ENCODE data around the gene SSR4. TPM values are rescaled to one million over a fixed set of nuclear protein-coding genes. Genes with fewer than 3 reads are reported as not detected.

Gene SSR4
- total and polyA plus RNA-seq, 4 donors = 125 to 459 (median 304) TPM

DNA sequence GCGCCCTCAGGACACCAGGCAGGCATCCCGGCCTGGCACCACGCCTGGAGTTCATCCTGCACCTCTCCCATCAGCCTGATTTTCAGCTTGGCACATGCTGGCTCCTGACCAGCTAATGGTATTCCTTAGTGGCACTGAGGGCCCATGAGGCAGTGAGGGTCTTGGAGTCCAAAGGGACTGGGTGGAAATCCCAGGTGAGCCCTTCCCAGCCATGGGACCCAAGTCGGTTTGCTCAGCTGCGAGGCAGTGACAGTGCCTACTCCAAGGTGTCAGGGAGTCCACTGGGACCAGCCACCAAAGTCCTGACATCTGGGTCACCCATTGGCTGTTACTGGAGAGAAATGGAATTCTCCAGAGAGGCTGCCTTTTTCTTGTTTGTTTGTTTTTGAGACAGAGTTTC is 4.9 kb downstream of the SSR4 start:
- H3K4me3 ChIP-seq (ENCODE audit: low read depth in 1 of 3, low read length in 3 of 3) = no peak overlapping the region
- no peak overlapping the region for H3K27ac ChIP-seq (ENCODE audit: low read depth in 1 of 2, low read length in 2 of 2)
- DNase-seq (ENCODE audit: low spot score) = no peak
- no peak overlapping the region for H3K9ac ChIP-seq (ENCODE audit: low read depth in 1 of 2, low read length in 2 of 2)
- 88% methylated on average over 5 of the region's 5 CpGs for WGBS
- H3K36me3 ChIP-seq (ENCODE audit: control insufficient read depth in 4 of 4, insufficient read depth in 3 of 4, low read depth in 1 of 4, low read length in 3 of 4) = peaks cover 0 to 16% (median 4%) of the 10 kb centered on the region in 4 donors
- peaks cover 0 to 13% (median 9%) of the 10 kb centered on the region in 4 donors for H3K4me1 ChIP-seq (ENCODE audit: control insufficient read depth in 4 of 4, insufficient read depth in 4 of 4, low read length in 3 of 4)
- TF ChIP-seq JUND (IDR thresholded peaks at IDR 0.05) = no peak
- TF ChIP-seq EGR1 (IDR thresholded peaks at IDR 0.05; ENCODE audit: low read depth in 2 of 2) = no peak
- no peak for TF ChIP-seq YY1 (IDR thresholded peaks at IDR 0.05)
- TF ChIP-seq GABPA (IDR thresholded peaks at IDR 0.05 in 1 of 2, conservative IDR thresholded peaks at IDR 0.05 in 1 of 2) = no peak
- TF ChIP-seq HNF4A (conservative IDR thresholded peaks at IDR 0.05) = no peak
- no peak for TF ChIP-seq FOXA1 (IDR thresholded peaks at IDR 0.05)
- no peak for TF ChIP-seq RAD21 (IDR thresholded peaks at IDR 0.05)
- TF ChIP-seq TAF1 (conservative IDR thresholded peaks at IDR 0.05) = no peak
- no peak for TF ChIP-seq NR2F2 (IDR thresholded peaks at IDR 0.05)
- TF ChIP-seq RXRA (IDR thresholded peaks at IDR 0.05) = no peak
- TF ChIP-seq, protein P1, sequence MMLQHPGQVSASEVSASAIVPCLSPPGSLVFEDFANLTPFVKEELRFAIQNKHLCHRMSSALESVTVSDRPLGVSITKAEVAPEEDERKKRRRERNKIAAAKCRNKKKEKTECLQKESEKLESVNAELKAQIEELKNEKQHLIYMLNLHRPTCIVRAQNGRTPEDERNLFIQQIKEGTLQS (IDR thresholded peaks at IDR 0.05) = no peak
- no peak for TF ChIP-seq FOXA2 (IDR thresholded peaks at IDR 0.05)
- TF ChIP-seq SP1 (IDR thresholded peaks at IDR 0.05) = no peak
- TF ChIP-seq, protein P2, sequence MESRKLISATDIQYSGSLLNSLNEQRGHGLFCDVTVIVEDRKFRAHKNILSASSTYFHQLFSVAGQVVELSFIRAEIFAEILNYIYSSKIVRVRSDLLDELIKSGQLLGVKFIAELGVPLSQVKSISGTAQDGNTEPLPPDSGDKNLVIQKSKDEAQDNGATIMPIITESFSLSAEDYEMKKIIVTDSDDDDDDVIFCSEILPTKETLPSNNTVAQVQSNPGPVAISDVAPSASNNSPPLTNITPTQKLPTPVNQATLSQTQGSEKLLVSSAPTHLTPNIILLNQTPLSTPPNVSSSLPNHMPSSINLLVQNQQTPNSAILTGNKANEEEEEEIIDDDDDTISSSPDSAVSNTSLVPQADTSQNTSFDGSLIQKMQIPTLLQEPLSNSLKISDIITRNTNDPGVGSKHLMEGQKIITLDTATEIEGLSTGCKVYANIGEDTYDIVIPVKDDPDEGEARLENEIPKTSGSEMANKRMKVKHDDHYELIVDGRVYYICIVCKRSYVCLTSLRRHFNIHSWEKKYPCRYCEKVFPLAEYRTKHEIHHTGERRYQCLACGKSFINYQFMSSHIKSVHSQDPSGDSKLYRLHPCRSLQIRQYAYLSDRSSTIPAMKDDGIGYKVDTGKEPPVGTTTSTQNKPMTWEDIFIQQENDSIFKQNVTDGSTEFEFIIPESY (IDR thresholded peaks at IDR 0.05) = no peak
- TF ChIP-seq, protein P3, sequence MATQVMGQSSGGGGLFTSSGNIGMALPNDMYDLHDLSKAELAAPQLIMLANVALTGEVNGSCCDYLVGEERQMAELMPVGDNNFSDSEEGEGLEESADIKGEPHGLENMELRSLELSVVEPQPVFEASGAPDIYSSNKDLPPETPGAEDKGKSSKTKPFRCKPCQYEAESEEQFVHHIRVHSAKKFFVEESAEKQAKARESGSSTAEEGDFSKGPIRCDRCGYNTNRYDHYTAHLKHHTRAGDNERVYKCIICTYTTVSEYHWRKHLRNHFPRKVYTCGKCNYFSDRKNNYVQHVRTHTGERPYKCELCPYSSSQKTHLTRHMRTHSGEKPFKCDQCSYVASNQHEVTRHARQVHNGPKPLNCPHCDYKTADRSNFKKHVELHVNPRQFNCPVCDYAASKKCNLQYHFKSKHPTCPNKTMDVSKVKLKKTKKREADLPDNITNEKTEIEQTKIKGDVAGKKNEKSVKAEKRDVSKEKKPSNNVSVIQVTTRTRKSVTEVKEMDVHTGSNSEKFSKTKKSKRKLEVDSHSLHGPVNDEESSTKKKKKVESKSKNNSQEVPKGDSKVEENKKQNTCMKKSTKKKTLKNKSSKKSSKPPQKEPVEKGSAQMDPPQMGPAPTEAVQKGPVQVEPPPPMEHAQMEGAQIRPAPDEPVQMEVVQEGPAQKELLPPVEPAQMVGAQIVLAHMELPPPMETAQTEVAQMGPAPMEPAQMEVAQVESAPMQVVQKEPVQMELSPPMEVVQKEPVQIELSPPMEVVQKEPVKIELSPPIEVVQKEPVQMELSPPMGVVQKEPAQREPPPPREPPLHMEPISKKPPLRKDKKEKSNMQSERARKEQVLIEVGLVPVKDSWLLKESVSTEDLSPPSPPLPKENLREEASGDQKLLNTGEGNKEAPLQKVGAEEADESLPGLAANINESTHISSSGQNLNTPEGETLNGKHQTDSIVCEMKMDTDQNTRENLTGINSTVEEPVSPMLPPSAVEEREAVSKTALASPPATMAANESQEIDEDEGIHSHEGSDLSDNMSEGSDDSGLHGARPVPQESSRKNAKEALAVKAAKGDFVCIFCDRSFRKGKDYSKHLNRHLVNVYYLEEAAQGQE (IDR thresholded peaks at IDR 0.05) = no peak
- TF ChIP-seq HNF4G (IDR thresholded peaks at IDR 0.05) = no peak
- TF ChIP-seq, protein P4, sequence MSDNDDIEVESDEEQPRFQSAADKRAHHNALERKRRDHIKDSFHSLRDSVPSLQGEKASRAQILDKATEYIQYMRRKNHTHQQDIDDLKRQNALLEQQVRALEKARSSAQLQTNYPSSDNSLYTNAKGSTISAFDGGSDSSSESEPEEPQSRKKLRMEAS (IDR thresholded peaks at IDR 0.05) = no peak
- H3K9me3 ChIP-seq (ENCODE audit: control insufficient read depth in 4 of 4, low read length in 3 of 4) = peaks cover 0 to 3% (median 2%) of the 10 kb centered on the region in 4 donors
- H3K27me3 ChIP-seq (ENCODE audit: control insufficient read depth in 4 of 4, insufficient read depth in 4 of 4, low read length in 3 of 4) = no peaks in the 10 kb centered on the region

DNA sequence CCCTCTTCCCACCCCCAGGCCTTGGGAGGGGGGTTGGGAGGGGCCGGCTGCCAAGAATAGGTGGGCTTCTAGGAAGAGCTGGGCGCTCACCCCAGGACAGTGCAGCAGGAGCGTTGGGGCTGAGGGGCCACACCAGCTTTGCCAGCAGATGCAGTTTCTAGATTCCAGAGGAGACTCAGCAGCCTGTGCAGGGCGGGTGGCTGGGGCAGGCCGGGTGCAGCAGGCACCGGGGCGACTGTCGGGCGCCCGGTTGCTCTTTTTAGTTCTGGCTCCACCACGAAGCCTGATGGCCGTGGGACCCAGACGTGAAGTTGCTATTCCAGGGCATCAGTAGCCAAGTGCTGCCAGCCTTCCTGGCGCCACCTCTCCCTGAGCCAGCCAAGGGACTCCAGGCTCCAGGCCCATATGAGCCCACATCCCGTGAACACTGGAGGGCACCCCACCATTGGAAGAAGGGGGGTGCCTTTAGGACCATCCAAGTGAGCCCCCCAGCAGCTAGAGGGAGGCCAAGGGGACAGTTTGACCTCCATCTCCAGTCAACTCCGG is 5.8 kb downstream of the SSR4 start:
- H3K9me3 ChIP-seq (ENCODE audit: control insufficient read depth in 4 of 4, low read length in 3 of 4) = peaks cover 0 to 3% (median 2%) of the 10 kb centered on the region in 4 donors
- H3K36me3 ChIP-seq (ENCODE audit: control insufficient read depth in 4 of 4, insufficient read depth in 3 of 4, low read depth in 1 of 4, low read length in 3 of 4) = peaks cover 0 to 16% (median 4%) of the 10 kb centered on the region in 4 donors
- DNase-seq (ENCODE audit: low spot score) = no peak
- no peaks in the 10 kb centered on the region for H3K27me3 ChIP-seq (ENCODE audit: control insufficient read depth in 4 of 4, insufficient read depth in 4 of 4, low read length in 3 of 4)
- WGBS = 87% methylated on average over 16 of the region's 16 CpGs
- H3K27ac ChIP-seq (ENCODE audit: low read depth in 1 of 2, low read length in 2 of 2) = no peak overlapping the region
- peaks cover 0 to 10% (median 9%) of the 10 kb centered on the region in 4 donors for H3K4me1 ChIP-seq (ENCODE audit: control insufficient read depth in 4 of 4, insufficient read depth in 4 of 4, low read length in 3 of 4)
- H3K4me3 ChIP-seq (ENCODE audit: low read depth in 1 of 3, low read length in 3 of 3) = no peak overlapping the region
- no peak overlapping the region for H3K9ac ChIP-seq (ENCODE audit: low read depth in 1 of 2, low read length in 2 of 2)
- no peak for TF ChIP-seq HNF4A (conservative IDR thresholded peaks at IDR 0.05)
- TF ChIP-seq FOXA1 (IDR thresholded peaks at IDR 0.05) = no peak
- TF ChIP-seq, protein P1 (IDR thresholded peaks at IDR 0.05) = no peak
- no peak for TF ChIP-seq FOXA2 (IDR thresholded peaks at IDR 0.05)
- no peak for TF ChIP-seq NR2F2 (IDR thresholded peaks at IDR 0.05)
- TF ChIP-seq RXRA (IDR thresholded peaks at IDR 0.05) = no peak
- TF ChIP-seq GABPA (IDR thresholded peaks at IDR 0.05 in 1 of 2, conservative IDR thresholded peaks at IDR 0.05 in 1 of 2) = no peak
- no peak for TF ChIP-seq SP1 (IDR thresholded peaks at IDR 0.05)
- no peak for TF ChIP-seq EGR1 (IDR thresholded peaks at IDR 0.05; ENCODE audit: low read depth in 2 of 2)
- TF ChIP-seq RAD21 (IDR thresholded peaks at IDR 0.05) = no peak
- TF ChIP-seq, protein P3 (IDR thresholded peaks at IDR 0.05) = no peak
- TF ChIP-seq, protein P2 (IDR thresholded peaks at IDR 0.05) = no peak

Data from liver (tissue), 9 donors.